ENCODE measurements around the gene POTEF.
"Not testable (repeated sequence)": the region's sequence is repeated elsewhere in the genome, so short reads cannot be mapped to it uniquely, and the experiment has no call there.

POTEF gene

DNA sequence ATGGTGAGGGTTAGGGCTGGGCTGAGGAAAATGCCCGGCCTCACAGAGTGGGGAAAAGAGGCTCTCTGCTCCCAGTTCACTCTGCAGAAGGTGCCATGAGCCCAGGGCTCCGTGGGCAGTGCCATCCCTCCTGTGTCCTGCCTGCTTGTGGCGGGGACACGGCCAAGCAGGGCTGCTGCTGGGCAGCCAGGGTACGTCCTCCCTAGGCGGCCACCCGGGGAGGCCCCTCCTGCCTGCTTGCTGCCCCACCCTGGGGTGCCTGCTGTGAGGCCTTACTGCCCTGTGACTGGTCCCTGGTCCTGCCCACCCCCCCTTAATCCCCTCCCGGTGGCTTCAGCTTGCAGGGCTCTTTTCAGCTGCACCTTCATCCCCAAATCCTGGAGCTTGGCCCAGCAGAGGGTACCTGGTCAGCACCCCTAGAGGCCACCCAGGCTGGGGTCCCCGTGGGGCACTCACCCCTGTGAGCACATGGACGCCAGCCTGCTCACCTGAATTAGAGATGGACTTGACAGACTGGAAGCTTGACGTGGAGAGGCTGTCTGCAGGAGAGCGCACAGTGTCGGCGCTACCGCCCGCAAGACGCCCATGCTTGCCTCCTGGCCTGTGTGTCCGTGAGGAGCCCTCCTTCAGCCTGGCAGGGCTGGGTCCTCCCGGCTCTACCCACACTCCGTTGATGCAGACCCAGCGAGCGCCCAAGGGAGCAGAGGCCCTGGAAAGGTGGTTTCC lies 12.8 kb upstream of the POTEF start:
- not testable (repeated sequence) for ATAC-seq, H3K27ac Mint-ChIP-seq, H3K9me3 Mint-ChIP-seq, H3K4me3 Mint-ChIP-seq, DNase-seq
- Mint-ChIP-seq H3K27me3 (peaks cover 21% of the 10 kb centered on the region), H3K4me1 (peaks cover 17% of the 10 kb centered on the region)

DNA sequence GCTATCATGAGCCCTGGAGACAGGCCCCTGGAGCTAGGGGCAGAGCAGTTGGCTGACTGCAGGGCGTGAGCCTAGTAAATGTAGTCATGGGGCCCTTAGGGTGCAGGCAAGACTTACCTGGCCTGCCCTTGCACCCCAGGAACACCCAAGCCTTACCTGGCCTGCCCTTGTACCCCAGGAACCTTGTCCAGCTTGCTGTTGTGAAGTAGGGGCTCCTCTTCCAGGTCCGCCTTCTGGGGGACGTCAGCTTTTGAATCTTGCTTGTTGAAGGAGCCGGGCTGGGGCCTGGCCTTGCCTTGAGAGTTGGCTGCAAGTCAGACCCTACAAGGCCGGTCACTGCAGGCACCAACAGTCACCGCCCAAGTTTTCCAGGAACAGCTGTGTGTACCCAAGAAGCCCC lies 12.0 kb upstream of the POTEF start:
- ATAC-seq, H3K27ac Mint-ChIP-seq, DNase-seq, H3K9me3 Mint-ChIP-seq, H3K4me3 Mint-ChIP-seq: not testable (repeated sequence)
- Mint-ChIP-seq H3K27me3 (peaks cover 13% of the 10 kb centered on the region), H3K4me1 (peaks cover 17% of the 10 kb centered on the region)

DNA sequence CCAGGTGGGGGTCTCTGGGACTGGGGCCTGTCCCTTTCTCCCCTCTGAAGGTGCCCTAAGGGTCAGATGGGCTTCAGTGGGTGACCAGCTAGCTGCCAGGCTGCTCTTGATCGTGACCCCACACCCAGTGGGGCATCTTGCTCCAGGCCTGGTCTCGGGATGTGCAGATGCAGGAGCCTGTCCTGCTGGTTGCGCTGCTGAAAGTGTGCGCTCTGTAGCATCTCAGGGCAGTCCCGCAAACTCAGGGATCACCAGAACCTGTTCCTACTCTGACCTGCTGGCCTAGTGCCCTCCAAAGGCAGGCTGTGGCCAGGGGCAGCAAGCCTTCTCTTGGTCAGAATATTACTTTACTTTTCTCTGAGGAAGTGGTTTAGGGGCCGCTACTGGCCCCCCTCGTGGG lies 11.5 kb upstream of the POTEF start:
- not testable (repeated sequence) for H3K9me3 Mint-ChIP-seq, H3K27ac Mint-ChIP-seq, ATAC-seq, H3K4me3 Mint-ChIP-seq, DNase-seq
- Mint-ChIP-seq H3K4me1 (peaks cover 17% of the 10 kb centered on the region), H3K27me3 (peaks cover 12% of the 10 kb centered on the region)

DNA sequence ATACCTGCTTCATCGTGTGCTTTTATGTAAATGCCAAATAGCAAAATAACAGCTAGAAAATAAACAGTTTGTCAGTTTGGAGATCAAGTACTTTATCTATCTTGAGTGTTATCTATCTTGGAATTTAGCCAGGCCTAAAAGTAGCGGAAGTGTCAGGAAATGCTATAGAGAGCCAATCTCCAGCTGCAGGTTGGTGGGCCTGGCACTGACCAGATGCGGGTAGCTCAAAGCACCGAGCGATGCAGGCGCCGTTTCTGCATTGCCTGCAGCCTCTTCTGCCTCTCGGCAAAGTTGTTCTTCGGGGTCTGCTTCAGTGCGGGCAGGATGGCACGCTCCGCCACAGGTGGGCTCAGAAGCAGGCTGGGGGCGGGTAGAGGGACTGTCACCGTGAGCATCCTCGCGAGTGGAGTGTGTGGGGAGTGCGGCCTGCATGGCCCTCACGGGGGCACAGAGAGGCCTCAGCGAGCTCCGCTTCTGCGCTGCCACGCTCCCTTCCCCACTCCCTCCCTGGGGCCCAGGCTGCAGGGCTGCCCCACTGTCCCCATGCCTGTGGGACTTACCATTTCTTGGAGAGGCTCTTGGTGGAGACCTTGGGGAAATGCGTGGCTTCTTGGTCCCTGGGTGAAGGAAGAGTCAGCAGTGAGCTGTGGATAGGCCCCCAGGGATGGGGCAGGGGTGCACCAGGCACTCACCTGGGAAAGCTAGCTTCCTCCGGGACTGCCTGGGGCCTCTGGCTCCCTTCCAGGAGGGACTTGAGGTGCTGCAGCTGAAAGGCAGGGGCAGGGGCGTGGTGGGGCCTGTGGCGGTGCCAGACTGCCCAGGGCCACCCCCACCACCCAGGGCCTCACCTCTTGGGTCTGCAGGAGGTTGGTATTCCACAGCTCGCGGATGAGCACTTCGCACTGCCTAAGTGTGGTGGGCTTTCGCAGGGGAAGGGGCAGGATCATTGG lies 10.6 kb upstream of the POTEF start:
- H3K27me3 Mint-ChIP-seq = peaks cover 12% of the 10 kb centered on the region
- peaks cover 17% of the 10 kb centered on the region for H3K4me1 Mint-ChIP-seq
- H3K4me3 Mint-ChIP-seq, ATAC-seq, H3K27ac Mint-ChIP-seq, H3K9me3 Mint-ChIP-seq, DNase-seq: not testable (repeated sequence)

DNA sequence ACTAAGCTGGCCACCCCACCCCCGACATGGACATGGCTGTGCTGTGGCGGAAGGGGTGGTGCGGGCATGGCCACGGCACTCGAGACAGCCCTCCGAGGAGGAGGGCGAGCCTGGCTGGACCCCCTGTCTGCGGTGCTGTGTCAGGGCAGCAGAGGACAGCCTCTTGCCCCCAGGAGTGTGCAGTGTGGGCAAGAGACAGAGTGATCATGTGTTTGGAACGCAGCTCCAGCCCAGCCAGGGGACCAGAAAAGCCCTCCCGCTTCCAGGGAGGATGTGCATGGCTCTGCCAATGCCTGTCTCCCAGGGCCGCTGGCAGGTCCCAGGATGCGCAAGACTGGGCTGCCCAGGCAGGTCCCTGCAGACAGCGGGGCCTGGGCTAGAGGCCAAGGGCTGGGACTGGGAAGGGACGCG lies 9.8 kb upstream of the POTEF start:
- not testable (repeated sequence) for H3K27ac Mint-ChIP-seq, H3K9me3 Mint-ChIP-seq, H3K4me3 Mint-ChIP-seq, ATAC-seq, DNase-seq
- Mint-ChIP-seq H3K27me3 (peaks cover 12% of the 10 kb centered on the region), H3K4me1 (peaks cover 10% of the 10 kb centered on the region)

DNA sequence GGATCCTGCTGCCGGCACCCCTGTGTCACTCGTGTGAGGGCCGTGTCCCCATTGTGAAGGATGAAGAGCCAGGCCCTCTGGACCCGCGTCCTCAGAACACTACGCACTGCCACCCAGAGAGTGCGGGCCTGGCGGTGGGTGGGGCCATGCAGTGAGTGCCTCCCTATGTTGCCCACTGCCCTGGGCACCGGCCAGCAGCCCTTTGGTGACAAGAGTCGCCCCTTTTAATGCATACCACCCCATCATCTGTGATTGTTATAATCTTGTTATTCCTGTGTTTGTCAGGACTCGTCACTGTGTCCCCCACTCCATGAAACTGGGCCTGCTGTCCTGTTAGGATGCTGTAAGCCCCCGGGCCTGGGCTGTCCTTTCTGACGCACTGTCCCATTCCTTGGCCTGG lies 9.3 kb upstream of the POTEF start:
- H3K4me3 Mint-ChIP-seq, H3K27me3 Mint-ChIP-seq, DNase-seq, H3K27ac Mint-ChIP-seq, ATAC-seq, H3K4me1 Mint-ChIP-seq, H3K9me3 Mint-ChIP-seq: not testable (repeated sequence)

DNA sequence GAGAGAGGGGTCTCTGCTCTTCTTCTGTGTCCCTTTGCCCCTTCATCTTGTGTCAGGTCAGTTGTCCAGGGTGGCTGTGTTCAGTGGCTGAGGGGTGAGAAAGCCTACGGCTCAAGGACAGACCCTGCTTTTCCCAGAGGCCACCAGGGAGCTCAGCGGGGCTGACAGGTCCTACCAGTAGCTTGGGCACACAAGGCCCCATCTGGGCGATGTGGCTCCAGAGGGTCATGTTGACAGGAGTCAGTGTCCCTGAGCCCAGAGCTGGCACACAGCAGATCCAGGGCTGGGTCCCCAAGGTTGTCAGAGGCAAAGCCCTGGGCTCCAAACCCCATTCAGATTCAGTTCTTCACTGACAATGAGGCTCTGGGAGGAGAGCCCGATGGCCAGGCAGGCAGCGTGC lies 8.1 kb upstream of the POTEF start:
- DNase-seq, H3K27me3 Mint-ChIP-seq, ATAC-seq, H3K27ac Mint-ChIP-seq, H3K4me1 Mint-ChIP-seq, H3K4me3 Mint-ChIP-seq, H3K9me3 Mint-ChIP-seq: not testable (repeated sequence)

DNA sequence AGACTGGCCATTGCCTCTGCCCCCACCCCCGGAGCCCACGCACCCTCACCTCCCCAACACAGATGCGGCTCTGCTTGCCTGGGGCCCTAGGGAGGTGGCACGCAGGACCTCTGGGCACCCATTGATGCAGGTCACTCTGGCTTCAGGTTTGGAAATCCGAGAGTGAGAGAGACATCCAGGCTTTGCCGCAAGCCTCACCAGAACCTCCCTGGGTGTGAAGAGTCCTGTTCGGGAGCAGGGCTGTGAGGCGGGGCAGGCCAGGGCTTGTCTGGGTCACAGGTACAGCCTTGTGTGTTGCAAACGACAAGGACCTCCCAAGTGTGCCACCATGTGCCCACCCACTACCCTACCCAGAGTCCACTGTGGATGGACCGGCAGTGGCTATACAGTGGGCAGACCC lies 7.5 kb upstream of the POTEF start:
- not testable (repeated sequence) for H3K27ac Mint-ChIP-seq, H3K9me3 Mint-ChIP-seq, H3K4me3 Mint-ChIP-seq, H3K4me1 Mint-ChIP-seq, ATAC-seq, H3K27me3 Mint-ChIP-seq, DNase-seq

DNA sequence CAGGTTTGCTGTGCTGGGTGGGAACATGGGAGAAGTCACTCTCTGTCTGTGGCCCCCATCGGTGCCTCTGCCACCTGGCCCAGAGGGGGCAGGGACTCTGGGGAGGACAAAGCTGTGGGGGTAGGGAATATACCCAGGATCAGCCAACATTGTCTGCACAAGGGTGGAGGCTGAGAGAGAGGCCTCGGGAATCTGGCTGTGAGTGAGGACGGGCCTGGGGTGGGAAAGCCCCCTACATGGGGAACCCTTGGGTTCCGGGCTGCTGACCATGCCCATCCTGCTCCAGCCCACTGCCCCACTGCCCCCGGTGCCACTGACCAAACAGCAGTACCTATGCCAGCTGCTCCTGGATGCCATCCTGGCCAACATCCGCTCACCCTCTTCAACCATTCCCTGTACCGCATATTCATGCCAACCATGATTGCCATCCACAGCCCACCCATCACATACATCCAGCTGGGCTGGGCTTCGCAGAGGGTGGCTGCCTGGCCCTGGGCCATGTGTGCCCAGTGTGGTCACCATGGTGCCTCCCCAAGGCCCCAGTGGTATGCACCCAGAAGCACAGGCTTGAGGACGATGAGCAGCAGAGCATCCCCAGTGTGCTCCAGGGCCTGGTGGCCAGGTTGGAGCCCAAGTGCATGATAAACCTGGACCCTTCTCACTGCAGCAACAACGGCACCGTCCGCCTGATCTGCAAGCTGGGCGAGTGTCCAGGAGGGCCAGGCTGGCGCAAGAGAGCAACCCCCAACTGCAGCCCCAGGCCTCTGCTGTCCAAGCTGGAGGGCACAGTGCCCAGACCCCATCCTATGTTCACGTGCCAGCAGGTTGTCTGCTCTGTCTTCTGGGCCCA lies 6.9 kb upstream of the POTEF start:
- no peak for DNase-seq
- no peak overlapping the region for H3K27ac Mint-ChIP-seq
- H3K4me1 Mint-ChIP-seq = no peaks in the 10 kb centered on the region

DNA sequence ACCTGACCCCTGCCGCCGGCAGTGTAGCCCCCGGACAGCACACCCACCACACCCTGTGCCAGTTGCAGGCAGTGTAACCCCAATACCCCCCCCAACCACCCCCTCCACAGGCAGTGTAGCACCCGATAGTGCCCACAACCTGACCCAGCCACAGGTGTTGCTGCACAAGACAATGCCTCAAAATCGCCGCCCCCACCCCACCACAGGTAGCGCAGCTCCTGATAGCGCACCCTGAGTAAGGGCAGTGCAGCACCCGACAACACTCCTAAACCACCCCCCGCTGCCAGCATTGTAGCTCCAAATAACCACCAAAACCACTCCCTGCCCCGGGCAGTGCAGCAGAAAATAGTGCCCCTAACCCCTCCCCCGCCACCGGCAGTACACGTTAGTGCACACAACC lies 558 bp downstream of the POTEF start:
- not testable (repeated sequence) for DNase-seq, H3K4me3 Mint-ChIP-seq, H3K4me1 Mint-ChIP-seq, H3K27me3 Mint-ChIP-seq, ATAC-seq, H3K27ac Mint-ChIP-seq, H3K9me3 Mint-ChIP-seq

More for the DNA sequence above, 6.9 kb upstream of the POTEF start:
- Mint-ChIP-seq H3K4me3 (no peak overlapping the region), H3K9me3 (no peaks in the 10 kb centered on the region), H3K27me3 (peaks cover 9% of the 10 kb centered on the region)
- no peak for ATAC-seq

DNA sequence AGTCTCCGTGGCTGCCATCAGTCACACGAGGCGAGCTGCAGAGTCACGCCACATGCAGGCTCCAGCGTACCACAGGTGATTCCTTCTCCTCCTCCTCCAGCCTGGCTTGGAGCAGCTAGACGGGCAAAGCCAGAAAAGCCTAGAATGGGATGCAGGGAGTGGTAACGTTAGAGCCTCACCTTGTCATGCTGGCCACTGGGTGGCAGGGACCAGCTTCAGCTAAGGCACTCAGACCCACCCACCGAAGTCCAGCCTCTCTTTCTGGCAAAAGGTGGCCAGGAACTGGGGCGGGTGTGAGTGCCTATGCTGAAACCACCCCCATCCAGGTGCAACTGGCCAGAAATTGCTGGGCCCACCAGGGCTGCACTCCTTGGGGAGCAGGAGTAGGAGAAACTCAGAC lies 1.3 kb downstream of the POTEF start:
- H3K4me3 Mint-ChIP-seq, H3K27ac Mint-ChIP-seq, H3K4me1 Mint-ChIP-seq, ATAC-seq, H3K9me3 Mint-ChIP-seq, DNase-seq, H3K27me3 Mint-ChIP-seq: not testable (repeated sequence)

DNA sequence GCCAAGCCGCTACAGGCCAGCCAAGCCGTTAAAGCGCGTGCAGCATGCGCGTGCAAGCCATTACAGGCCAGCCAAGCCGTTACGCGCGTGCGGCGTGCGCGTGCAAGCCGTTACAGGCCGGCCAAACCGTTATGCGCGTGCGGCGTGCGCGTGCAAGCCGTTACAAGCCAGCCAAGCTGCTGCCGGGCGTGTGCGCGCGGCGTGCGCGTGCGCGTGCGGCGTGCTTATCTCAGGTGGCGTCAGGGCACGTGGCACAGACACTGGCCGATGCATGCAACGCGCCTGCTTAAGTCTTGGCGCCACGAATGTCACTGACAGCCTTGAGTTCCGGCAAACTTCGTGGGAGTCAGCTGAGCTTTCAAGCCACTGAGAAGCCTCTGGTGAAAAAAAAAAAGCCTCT lies 8.1 kb downstream of the POTEF start:
- not testable (repeated sequence) for H3K4me1 Mint-ChIP-seq, H3K27ac Mint-ChIP-seq, DNase-seq, H3K4me3 Mint-ChIP-seq, H3K9me3 Mint-ChIP-seq, ATAC-seq, H3K27me3 Mint-ChIP-seq

DNA sequence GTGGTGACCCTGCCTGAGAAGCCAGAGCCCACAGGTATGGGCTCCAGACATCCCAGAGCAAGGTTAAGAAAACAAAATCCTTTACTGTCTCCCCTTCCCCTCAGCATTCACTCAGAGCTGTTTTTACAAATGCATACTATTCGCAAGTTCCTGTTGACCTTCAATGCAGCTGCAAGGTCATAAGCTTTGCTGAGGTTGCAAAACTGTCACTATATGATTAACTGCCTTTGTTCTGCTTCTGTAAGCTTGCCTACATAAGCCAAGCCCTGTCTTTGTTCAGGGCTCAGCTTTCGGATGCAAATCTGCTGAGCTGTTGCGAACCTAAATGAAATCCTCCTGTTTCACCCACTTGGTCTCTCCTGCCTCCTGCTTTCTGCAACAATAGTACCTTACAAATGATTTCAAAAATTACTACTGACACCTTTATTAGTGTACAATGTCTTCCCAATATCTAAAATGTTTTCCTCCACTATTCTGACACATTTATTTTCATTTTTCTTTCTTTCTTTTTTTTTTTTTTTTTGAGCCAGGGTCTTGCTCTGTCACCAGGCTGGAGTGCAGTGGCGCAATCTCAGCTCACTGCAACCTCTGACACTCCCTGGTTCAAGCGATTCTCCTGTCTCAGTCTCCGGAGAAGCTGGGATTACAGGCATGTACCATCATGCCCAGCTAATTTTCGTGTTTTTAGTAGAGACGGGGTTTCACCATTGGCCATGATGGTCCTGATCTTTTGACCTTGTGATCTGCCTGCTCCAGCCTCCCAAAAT lies 26.2 kb downstream of the POTEF start:
- not testable (repeated sequence) for H3K4me3 Mint-ChIP-seq, ATAC-seq, H3K4me1 Mint-ChIP-seq

DNA sequence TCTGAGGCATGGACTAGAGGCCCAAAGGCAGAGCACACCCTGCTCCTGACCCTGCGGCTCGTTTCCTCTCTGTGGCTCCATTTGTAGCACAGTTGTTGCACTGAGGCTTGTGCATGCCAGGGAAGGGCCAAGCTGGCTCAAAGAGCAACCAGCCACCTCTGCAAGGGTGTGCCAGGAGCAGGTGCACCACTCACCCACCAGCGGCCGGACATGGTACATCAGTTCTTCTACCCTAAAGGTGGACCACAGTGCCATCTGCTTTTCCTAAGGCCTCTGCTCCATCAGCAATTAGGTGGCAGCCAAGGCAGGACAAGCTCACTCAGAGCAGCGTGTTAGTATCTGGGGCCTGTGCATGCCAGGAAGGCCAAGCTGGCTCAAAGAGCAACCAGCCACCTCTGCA lies 66.4 kb downstream of the POTEF start:
- not testable (repeated sequence) for H3K9me3 Mint-ChIP-seq, H3K27ac Mint-ChIP-seq, DNase-seq, H3K4me3 Mint-ChIP-seq, ATAC-seq, H3K27me3 Mint-ChIP-seq, H3K4me1 Mint-ChIP-seq

More for the DNA sequence above, 26.2 kb downstream of the POTEF start:
- DNase-seq, H3K27me3 Mint-ChIP-seq, H3K9me3 Mint-ChIP-seq, H3K27ac Mint-ChIP-seq: not testable (repeated sequence)

DNA sequence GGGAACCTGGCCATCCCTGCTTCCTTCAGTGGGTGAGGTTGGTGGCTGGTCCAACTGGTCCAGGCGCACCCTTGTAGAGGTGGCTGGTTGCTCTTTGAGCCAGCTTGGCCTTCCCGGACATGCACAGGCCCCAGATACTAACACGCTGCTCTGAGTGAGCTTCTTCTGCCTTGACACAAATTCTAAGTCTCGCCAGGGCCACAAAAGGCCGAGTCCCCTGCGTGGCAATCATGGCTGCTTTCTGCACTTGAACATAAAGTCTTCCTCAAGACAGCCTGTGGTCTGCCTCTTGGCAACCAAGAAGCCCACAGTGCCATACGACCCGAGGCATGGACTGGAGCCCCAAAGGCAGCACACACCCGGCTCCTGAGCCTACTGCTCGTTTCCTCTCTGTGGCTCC lies 69.0 kb downstream of the POTEF start:
- DNase-seq, H3K4me1 Mint-ChIP-seq, H3K27me3 Mint-ChIP-seq, H3K4me3 Mint-ChIP-seq, H3K9me3 Mint-ChIP-seq, H3K27ac Mint-ChIP-seq, ATAC-seq: not testable (repeated sequence)

Data from stimulated activated naive CD8-positive, alpha-beta T cell treated with anti-CD3 and anti-CD28 coated beads, Interleukin-15, amount 100 ng/mL, for 72 hours (primary cell).